GM21360 (cell line): ENCODE measurements around the gene RBM20.
"Not testable (repeated sequence)": the region's sequence is repeated elsewhere in the genome, so short reads cannot be mapped to it uniquely, and the experiment has no call there.

Experiments used
- ATAC-seq: cut with Tn5 transposase; IDR thresholded peaks from one replicate; pipeline ENCODE4 v1.9.1; 2021; ENCODE audit warnings: mild to moderate bottlenecking, moderate library complexity; ENCODE audit not compliant: unreplicated experiment

RBM20 gene

DNA sequence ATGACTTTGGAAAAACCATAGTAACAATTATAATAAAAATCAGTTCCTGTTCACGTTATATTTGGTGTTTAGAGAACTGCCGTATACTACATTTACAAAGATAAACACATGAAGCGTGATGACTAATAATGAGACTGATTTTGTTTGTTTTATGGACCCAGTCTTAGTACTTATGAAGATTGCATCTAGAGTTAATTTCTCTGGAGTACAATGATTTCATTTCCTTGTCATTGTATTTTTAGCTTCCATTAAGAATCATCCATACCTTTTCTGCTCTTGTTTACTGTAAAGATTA is 2.9 kb downstream of the RBM20 start:
- no peak for ATAC-seq

DNA sequence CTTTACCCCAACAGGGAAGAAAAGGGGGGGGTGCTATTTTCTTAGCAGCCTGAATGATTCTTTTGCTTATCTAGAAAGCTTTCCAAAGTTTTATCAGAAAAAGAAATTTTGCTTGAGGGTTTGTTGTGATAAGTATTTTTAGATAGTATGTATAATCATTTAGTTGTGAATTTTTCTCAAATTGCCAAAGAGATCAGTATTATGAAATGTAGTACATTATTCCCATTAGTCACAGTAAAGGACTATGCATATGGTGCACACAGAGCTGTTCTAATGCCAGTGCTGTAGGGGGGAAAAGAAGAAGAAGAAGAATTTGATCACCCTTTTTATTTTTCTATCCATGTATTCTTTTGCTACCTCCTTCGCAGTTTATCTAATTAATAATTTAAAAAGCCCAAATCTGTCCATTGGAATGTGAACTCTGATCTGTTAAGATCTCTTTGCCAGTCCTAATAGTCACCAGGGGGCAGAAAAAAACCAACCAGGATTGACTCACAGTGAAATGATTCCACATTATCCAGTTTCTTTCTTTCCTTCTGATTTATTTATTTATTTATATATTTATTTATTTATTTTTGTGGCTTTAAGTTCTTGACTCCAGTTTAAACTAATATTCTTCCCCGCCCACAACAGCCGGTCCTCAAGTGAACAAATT is 4.7 kb downstream of the RBM20 start:
- no peak for ATAC-seq

DNA sequence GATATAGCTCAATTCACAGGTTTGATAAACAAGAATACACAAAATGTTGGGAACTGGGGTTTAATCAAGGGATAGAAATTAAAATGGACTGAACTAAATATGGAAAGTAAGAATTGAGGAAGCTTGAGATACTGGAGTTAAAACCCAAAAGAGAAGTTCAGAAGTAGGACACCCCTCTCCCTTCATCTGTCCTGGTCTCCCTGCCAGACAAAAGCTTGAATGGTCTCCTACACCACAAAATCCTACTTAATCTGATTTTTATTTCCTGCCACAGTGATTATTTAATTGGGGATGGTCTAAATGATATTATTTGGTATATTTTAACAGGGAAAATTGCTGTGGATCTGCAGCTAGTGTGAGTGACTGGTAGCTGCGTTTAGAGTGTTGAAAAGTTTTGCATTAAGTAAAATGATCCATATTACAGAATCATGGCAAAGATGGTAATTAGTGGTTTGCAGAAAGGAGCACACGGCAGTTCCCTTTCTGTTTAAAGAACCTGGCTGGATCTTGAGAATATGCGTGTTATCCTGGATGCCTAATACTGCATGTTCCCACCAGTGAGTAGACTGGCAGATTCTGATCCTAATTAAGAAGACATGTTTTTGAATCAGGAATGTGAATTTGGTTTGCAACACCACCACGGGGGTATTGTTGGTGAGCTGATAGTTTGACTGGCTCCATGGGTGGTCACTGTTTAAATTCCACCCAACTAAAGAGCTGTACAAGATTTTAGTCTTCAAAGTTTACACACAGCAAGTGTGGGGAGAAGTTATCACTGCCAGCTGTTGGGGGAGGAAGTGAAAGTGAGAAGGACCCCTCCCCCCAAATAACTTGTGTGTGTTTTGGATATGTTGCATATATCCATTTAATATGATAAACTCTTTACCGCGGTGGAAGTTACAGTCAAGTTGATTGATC is 5.5 kb downstream of the RBM20 start:
- ATAC-seq: no peak

DNA sequence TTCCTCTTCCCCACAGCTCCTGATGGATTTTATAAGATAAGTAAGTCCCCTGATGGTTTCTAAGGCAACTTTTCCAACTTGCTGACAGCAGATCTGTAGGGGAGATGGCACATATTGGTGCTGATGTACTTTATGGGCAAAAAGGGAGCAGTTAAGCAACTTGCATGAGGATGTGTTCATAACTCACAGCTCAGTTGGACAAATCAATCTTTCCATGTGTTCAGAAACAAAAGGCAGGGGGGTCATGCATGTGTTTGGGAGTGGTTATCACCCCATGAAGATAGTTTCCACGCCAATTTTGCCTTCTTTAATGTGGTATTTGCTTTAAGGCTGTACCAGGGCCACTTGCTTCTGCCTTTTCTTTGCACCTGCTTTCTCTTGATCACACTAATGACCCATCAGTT is 6.1 kb downstream of the RBM20 start:
- ATAC-seq: no peak

DNA sequence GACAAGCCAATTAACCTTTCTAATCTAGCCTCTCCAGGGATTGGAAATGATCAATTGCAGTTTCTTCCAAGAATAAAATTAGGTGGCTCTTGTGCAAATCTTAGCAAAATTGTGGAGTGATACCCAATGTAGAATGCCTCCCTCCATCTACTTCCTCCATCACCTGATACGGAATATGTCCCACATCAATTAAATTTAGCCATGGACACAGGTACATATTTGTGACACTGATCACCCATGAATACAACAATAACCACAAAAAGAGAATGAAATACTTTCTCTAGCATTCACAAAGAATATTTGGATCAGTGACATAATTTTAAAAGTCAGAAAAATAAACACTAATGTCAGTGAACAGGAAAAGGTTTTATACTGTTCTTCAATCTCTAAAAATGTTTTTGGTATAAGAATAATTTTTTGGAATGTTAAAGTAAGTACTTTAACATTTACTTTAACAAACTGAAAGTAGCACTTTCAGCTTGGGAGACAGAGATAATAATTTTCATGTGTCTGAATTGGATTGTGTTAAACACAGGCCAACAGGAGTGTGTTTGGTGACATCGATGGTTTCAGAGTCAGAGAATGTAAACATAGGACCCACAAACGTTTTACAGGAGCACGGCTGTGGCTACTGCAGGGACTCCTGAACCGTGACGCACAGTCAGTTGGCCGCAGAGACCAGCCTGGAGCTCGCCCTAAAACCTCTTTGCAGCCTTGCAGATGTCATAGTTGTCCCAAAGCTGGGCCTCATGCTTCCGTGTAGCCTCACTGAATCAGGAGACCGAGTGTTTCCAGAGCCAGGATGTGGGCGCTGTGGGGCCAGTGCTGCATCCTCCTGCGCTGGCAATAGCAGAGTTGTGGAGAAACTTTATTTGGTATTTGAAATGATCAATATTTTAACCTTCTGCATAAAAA is 7.2 kb downstream of the RBM20 start:
- peak; percentile 87 for ATAC-seq

DNA sequence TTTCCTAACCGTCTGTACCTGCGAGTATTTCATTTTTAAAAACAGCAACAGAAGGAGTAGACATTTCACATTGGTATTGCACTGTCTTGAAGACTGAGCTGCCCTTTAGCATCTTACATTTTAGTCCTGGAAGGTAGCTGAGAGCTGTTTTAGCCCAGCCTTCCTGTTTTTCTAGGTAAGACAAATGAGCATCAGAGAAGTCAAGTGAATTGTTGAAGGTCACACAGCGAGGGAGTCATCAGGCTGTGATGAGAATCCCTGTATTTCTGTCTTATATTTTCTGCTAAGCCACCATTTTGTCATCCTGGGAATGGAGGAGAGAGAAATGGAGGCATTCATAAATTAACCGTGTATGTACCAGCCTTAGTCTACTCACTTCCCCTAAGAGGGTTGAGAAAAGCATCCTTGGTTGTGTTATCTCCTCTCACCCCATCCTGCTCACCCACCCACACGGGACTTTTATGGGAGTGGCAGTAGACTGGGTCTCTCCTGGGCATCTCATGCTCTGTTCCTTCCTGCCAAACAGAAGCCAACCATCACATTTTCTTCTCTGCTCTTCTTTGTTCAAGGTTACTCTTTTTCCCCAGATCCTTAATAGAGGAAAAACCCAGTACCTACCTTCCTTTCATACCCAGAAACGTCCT is 8.5 kb downstream of the RBM20 start:
- no peak for ATAC-seq

DNA sequence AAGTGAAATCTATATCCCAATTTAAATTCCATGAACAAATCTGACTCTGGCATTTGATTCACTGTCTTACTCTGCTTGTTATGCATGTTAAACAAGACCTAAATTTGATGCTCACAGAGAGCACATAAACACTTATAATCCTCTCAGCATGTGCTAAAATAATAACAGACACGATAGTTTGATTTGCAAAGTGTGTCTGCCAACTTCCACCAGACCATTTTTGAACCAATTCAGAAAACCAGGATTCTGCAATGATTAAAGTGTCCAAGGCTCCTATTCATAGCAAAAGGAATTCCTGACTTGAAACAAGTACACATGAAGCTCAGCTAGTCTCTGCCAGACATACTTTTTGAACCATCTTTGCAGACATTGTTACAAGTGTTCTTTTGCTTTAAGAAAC is 11.2 kb downstream of the RBM20 start:
- ATAC-seq: no peak

DNA sequence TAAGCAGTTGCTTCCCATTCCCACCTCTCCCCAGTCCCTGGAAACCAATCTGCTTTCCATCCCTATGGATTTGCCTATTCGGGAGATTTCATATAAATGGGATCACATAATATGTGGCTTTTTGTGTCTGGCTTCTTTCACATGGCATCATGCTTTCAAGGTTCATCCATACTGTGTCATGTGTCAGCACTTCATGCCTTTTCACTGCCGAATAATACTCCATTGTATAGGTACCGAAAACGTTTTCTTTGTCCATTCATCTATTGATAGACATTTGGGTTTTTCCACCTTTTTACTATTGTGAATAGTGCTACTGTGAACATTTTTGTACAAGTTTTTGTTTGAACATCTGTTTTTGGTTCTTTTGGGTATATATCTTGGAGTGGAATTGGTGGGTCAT is 12.5 kb downstream of the RBM20 start:
- no peak for ATAC-seq

DNA sequence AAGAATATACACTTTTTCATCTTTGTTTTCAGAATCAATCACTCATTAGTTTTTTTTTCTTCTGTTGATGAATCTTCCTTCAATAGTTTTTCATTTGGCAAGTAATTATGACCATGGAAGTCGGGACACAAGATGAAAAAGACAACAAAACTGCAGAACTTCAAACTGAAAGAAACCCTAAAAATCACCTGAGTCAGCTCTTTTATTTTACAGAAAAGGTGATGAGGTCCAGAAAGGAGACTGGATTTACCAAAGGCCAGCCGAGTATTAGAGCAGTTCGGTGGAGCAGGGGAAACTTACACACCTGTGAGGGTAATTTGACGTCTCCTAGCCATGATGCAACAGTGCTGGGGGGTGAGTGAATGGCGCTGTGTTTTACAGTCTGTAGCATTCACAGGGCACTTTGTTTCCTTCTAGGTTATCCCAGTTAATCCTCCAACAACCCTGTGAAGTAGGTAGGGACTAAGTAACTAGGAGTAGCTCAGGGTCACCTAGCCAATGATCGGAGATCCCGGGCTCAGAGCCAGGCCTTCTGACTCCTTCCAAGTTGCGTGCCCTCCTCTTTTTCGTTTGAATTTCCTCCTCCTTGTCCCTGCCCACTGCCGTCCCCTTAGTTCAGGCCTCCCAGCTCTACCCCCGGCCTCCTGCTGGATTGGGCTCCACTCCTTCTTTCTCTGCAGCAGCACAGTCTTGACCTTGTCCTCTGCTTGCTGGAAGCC is 14.0 kb downstream of the RBM20 start:
- ATAC-seq: no peak

DNA sequence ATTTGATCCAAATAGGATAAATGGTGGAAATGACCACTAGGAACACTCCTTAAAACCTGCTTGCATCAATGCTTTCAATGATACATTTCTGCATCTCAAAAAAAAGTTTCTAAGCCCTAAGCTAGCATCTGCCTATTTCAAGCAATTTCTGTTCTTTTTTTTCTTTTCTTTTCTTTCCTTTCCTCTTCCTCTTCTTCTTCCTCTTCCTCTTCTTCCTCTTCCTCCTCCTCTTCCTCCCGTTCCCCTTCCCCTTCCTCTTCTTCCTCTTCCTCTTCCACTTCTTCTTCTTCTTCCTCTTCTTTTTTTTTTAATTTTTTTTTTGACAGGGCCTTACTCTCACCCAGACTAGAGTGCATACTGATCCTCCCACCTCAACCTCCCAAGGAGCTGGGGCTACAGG is 15.4 kb downstream of the RBM20 start:
- ATAC-seq: no peak

DNA sequence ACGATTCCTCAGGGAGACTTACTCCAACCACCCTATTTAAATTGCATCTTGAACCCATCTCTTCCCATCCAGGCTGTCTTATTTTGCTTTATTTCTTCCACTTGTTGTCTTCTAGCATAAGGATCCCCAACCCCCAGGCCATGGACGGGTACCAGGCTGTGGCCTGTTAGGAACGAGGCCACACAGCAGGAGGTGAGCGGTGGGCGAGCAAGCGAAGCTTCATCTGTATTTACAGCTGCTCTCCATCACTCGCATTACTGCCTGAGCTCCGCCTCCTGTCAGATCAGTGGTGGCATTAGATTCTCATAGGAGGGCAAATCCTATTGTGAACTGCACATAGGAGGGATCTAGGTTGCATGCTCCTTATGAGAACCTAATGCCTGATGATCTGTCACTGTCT is 16.2 kb downstream of the RBM20 start:
- not testable (repeated sequence) for ATAC-seq

DNA sequence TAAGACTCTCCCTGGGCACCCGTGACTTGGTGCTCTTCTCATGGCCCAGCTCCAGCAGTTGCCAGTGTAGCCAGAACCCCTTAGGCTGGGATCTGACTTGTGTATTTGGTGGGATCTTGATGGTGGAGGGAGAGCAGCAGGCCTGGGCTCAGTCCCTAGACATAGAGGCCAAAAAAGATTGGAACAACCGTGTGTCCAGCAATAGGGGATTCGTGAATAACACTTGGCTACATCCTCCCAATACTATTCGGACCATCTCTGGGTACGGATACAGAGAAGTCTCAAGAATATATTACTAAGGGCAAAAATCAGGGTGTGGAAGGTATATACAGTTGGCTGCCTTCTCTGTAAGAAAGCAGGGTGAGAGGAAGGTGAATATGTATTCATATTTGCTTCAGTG is 17.2 kb downstream of the RBM20 start:
- ATAC-seq: no peak

DNA sequence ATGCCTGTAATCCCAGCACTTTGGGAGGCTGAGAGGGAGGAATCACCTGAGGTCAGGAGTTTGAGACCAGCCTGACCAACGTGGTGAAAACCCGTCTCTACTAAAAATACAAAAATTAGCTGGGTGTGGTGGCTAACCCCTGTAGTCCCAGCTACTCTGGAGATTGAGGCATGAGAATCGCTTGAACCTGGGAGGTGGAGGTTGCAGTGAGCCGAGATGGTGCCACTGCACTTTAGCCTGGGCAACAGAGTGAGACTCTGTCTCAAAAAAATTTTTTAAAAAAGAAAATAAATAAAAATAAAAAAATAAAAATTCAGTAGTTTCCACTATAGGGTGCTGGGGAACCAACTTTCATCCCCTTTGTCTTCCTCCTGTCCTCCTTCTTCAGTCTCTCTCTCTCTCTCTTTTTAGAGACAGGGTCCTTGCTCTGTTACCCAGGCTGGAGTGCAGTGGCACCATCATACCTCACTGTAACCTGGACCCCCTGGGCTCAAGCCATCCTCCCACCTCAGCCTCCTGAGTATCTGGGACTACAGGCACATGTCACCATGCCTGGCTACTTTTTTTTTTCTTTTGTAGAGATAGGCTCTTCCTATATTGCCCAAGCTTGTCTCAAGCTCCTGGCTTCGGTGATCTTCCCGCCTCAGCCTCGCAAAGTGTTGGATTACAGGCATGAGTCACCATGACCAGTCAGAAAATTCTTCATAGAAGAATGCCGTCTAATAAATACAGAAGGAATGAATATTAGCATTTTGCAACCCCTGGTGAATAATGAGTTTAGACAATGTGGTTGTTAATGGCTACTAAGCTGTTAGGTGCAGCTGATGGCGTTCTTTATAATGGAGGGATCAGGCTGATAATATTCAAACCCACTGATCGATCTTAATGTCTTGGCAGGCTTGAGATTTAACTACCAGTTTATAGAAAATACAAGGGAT is 20.6 kb downstream of the RBM20 start:
- no peak for ATAC-seq

DNA sequence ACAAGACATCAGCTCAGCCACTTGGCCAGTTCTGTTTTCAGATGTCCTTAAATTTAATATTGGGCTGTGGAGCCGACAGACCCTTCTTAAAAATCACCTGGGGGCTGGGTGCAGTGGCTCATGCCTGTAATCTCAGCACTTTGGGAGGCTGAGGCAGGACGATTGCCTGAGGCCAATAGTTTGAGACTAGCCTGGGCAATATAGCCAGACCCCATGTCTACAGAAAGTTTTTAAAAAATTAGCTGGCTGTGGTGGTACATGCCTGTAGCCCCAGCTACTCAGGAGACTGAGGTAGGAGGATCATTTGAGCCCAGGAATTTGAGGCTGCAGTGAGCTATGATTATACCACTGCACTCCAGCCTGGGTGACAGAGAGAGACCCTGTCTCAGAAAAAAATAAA is 22.1 kb downstream of the RBM20 start:
- ATAC-seq: not testable (repeated sequence)

DNA sequence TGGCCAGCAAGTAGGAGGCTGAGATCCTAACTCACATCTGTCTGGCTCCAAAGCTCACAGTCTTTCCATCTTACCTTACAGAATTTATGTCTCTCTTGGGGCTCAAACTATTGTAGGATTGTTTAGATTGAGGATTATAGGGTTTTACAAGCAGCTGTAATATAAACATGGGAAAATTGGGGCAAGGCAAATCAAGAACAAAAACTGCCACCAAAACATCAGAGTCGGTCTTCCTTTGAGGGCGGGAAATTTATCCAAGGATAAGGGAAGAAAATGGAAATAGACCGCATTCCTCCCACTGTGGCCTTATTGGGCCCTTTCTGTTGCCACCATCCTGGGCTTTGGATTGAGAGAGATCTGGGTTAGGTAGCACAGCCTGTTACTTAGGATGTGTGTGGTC is 22.5 kb downstream of the RBM20 start:
- ATAC-seq: no peak

DNA sequence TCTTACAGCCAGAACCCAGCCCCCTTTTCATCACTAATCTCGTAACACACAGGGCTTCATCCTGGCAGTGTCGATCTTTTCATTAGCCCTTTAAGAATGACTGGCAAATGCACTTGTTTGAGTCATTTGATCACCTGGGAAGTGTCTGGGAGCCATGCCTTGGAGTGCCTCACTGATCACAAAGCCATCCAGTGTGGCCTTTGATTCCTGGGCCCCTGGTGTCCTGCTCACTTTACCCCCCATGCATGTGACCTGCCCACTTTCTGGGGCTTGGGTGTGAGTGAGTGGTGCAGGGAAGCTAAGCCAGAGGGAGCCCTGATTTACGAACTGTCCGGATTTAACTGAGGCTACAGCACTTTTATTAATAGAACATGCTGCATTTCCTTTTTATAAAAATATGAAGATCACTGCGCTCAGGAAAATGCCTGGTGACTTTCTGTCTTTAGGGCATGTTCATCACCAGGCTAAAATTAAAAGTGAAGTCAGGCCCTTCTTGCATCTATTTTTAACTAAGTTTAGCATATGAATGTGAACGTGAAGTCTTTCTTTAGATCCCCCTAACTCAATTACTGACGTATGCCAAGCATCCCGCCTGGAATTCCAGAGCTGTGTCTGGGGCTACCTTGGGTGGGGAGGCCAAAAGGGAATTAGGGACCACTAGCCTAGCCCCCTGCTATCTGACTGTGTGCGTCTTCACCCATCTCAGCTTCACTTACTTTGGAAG is 23.6 kb downstream of the RBM20 start:
- no peak for ATAC-seq

DNA sequence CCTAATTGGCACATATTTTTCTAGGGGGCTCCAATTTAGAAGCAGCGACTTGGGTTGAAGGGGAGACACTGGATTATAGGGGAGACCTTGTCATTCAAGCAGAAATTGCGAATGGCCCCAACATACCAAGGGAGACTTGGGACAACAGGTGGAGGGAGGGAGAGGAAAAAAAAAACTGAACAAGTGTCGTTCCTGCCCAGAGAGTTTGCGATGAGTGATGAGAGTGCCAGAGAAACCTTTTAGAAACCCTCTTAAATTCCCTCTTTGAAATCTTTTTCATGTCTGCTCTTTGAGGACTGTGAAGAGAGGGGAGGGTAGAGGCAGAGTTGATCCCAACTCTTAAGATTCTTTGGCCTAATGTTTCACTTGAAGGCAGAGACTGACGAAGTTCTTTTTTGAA is 24.3 kb downstream of the RBM20 start:
- ATAC-seq: no peak

DNA sequence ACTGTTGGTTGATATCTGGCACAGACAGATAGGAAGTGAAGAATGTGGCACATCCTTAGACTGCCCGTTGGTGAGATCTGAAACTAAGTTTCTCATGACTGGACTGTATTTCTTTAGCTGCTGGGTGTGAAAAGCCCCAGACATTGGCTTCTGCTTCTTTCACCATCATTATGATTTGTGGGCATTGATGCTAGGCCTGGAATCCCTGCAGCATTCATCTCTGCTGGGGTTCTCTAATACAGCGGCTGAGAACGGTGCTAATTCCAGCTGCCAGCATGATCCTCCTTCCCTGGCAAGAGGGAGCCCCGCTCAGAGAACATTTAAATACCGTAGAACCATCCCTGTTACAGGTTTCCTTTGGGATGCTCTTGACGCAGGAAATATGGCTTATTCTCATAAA is 26.2 kb downstream of the RBM20 start:
- no peak for ATAC-seq
